GM12801 (cell line): ENCODE measurements around the gene SMTNL2.

Experiments
- TF ChIP-seq, protein P1 (sequence below): IDR thresholded peaks from one replicate; pipeline ENCODE4 v1.5.1; 2011; ENCODE audit warnings: control low read depth; ENCODE audit not compliant: insufficient read length; ENCODE audit errors: extremely low read depth

Gene SMTNL2

GRCh38 chr17:4623249-4623648 lies 38.9 kb downstream of the SMTNL2 start:
- TF ChIP-seq, protein P1, sequence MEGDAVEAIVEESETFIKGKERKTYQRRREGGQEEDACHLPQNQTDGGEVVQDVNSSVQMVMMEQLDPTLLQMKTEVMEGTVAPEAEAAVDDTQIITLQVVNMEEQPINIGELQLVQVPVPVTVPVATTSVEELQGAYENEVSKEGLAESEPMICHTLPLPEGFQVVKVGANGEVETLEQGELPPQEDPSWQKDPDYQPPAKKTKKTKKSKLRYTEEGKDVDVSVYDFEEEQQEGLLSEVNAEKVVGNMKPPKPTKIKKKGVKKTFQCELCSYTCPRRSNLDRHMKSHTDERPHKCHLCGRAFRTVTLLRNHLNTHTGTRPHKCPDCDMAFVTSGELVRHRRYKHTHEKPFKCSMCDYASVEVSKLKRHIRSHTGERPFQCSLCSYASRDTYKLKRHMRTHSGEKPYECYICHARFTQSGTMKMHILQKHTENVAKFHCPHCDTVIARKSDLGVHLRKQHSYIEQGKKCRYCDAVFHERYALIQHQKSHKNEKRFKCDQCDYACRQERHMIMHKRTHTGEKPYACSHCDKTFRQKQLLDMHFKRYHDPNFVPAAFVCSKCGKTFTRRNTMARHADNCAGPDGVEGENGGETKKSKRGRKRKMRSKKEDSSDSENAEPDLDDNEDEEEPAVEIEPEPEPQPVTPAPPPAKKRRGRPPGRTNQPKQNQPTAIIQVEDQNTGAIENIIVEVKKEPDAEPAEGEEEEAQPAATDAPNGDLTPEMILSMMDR, result no peak

GRCh38 chr17:4625181-4625617 lies 40.9 kb downstream of the SMTNL2 start:
- TF ChIP-seq, protein P1, result no peak

- TF ChIP-seq, protein P1, result no peak
These were observed 42.5 kb downstream of the SMTNL2 start for GRCh38 chr17:4626734-4627256.

DNA sequence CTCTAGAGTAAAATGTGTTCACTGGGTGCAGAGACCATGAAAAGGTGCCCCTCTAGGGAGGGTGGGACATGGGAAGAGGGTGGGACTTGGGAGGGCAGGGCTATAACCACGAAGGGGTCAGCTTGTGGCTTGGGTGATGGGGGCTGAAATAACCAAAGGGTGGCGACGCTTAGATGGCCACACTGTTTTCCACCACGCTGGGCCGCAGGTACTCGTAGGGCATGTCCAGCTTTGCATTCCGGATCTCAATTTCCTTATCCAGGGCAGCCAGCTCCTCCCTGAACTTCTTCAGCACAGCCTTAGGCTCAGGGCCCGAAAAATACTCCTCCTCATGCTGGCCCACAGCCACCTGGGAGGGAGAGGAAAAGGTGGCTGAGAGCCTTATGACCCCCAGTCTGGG lies 47.1 kb downstream of the SMTNL2 start:
- TF ChIP-seq, protein P1, result no peak

DNA sequence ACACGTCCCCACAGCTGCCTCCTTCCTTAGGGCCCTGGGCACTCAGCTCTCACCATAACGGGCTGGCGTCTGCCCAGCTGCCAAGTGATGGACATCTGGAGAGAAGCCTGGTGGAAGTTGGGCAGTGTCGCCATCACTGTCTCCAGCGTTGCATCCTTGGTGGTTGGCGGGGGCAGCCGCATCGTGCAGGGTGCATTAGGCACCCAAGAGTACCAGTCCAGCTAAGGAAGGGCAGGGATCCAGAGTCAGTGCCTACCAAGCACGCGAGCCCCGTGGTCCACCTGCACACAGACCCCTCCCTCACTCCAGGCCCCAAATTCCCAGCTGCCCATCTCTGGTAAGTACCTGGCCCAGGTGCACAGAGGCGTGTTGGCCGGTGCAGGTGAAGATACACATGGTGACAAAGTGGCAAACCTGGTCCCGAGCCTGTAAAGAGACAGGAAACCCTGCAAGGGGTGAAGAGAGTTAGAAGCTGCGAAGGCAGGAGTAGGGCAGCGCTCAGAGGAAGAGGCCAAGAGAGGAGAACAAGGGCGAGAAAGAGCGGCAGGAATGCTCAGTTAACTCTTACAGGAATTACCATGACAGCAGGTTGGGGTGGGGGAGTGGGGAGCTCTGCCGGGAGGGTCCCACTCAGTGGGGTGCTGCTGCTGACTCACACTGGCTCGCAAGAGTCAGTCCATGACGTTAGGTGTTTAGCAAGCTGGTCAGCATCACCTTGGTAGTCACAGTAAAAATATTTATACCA lies 47.7 kb downstream of the SMTNL2 start:
- TF ChIP-seq, protein P1, result no peak

GRCh38 chr17:4632581-4632920 lies 48.2 kb downstream of the SMTNL2 start:
- TF ChIP-seq, protein P1, result no peak

DNA sequence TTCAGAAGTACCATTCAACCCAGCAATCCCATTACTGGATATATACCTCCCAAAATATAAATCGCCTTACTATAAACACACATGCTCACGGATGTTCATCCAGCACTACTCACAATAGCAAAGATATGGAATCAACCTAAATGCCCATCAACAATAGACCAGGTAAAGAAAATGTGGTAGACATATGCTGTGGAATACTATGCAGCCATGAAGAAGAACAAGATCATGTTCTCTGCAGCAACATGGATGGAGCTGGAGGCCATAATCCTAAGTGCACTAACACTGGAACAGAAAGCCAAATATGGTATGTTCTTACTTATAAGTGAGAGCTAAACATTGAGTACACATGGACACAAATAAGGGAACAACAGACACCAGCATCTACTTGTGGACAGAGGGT lies 49.3 kb downstream of the SMTNL2 start:
- TF ChIP-seq, protein P1, result no peak
